B cell (primary cell): ENCODE data around the gene ANKRD44. TPM values are rescaled to one million over a fixed set of nuclear protein-coding genes. Genes with fewer than 3 reads are reported as not detected.

Source experiments
- ATAC-seq: fragments of 200-7000 bp; cut with Tn5 transposase; one replicate; pipeline ENCODE4 v1.10.0; 2021; ENCODE audit warnings: low read depth, mild to moderate bottlenecking, moderate number of reproducible peaks, moderate library complexity
- CTCF ChIA-PET: fragments of 350-600 bp; sonication (Branson Sonifier 250); formaldehyde crosslinking; loops from one replicate; lab custom pipeline; 2021; ENCODE audit warnings: antibody characterized with exemption, inconsistent platforms; lab: Charles Lee
- POLR2A ChIA-PET: fragments of 350-600 bp; sonication (Branson Sonifier 250); formaldehyde crosslinking; loops from one replicate; lab custom pipeline; 2021; ENCODE audit warnings: antibody characterized with exemption; lab: Charles Lee
- DNase-seq: peaks from one replicate; pipeline ENCODE4 v3.0.0; 2013
- H2AFZ ChIP-seq: 2 replicates; pipeline ENCODE4 v1.6.1; 2012; ENCODE audit warnings: mild to moderate bottlenecking, low read depth, low read length; ENCODE audit not compliant: insufficient read depth, poor library complexity, severe bottlenecking
- H3K27ac ChIP-seq, 2 donors: 1 replicate in 1 of 2; 2 replicates in 1 of 2; pipeline ENCODE4 v1.5.1; 2012 to 2013; ENCODE audit warnings: low read length in 2 of 2, mild to moderate bottlenecking in 2 of 2, moderate library complexity in 1 of 2
- H3K27me3 ChIP-seq, 4 experiments: fragments of 200-600 bp in 1 of 4; sonication (generic) in 1 of 4; replicated peaks in 1 of 4; 1 replicate in 2 of 4; 2 replicates in 2 of 4; pipeline versions ENCODE4 v1.6.1 to v1.7.0; 2013 to 2016; ENCODE audit warnings: low read length in 3 of 4, mild to moderate bottlenecking in 2 of 4, mixed read lengths in 1 of 4, moderate library complexity in 1 of 4; ENCODE audit not compliant: insufficient read depth in 4 of 4, control insufficient read depth in 3 of 4; ENCODE audit errors: control extremely low read depth in 1 of 4
- H3K36me3 ChIP-seq, 2 experiments: replicated peaks in 1 of 2; 1 replicate in 1 of 2; 2 replicates in 1 of 2; pipeline versions ENCODE4 v1.6.1 to v1.7.1; 2013; ENCODE audit warnings: low read length in 1 of 2; ENCODE audit not compliant: insufficient read depth in 2 of 2, control insufficient read depth in 1 of 2; ENCODE audit errors: control extremely low read depth in 1 of 2, extremely low read depth in 1 of 2
- H3K4me1 ChIP-seq, 2 donors: fragments of 200-600 bp in 1 of 2; sonication (generic) in 1 of 2; 1 replicate in 1 of 2; 2 replicates in 1 of 2; pipeline versions ENCODE4 v1.5.1 to v1.6.1; 2013 to 2017; ENCODE audit warnings: low read length in 2 of 2; ENCODE audit not compliant: control insufficient read depth in 2 of 2, insufficient read depth in 2 of 2
- H3K4me2 ChIP-seq: replicated peaks from 2 replicates; pipeline ENCODE3; 2012; ENCODE audit warnings: mild to moderate bottlenecking, low read depth, low read length; ENCODE audit not compliant: poor library complexity, severe bottlenecking
- H3K4me3 ChIP-seq, 5 experiments: fragments of 200-600 bp in 1 of 5; sonication (generic) in 1 of 5; 1 replicate in 3 of 5; 2 replicates in 2 of 5; pipeline versions ENCODE4 v1.5.1 to v1.7.0; 2011 to 2016; ENCODE audit warnings: low read length in 4 of 5, mild to moderate bottlenecking in 4 of 5, low read depth in 2 of 5, control low read depth in 1 of 5, moderate library complexity in 1 of 5; ENCODE audit not compliant: insufficient read depth in 1 of 5; ENCODE audit errors: control extremely low read depth in 1 of 5, extremely low read depth in 1 of 5
- H3K79me2 ChIP-seq: fragments of 200-600 bp; sonication (generic); one replicate; pipeline ENCODE4 v1.6.0; 2016; ENCODE audit warnings: low read length; ENCODE audit not compliant: control insufficient read depth, insufficient read depth
- H3K9ac ChIP-seq: fragments of 200-600 bp; sonication (generic); 2 replicates; pipeline ENCODE4 v1.6.1; 2017; ENCODE audit warnings: mild to moderate bottlenecking, low read length, moderate library complexity
- H3K9me3 ChIP-seq, 3 donors: one replicate each; pipeline versions ENCODE4 v1.6.1 to v1.7.1; 2013; ENCODE audit warnings: low read length in 2 of 3; ENCODE audit not compliant: control insufficient read depth in 2 of 3, insufficient read depth in 1 of 3; ENCODE audit errors: control extremely low read depth in 1 of 3
- H4K20me1 ChIP-seq: 2 replicates; pipeline ENCODE4 v1.6.0; 2012; ENCODE audit warnings: mild to moderate bottlenecking, low read length; ENCODE audit not compliant: insufficient read depth, control insufficient read depth, poor library complexity, severe bottlenecking
- H3K27ac Mint-ChIP-seq: one replicate; pipeline ENCODE4 v1.8.0; 2021; ENCODE audit warnings: mixed read lengths
- H3K27me3 Mint-ChIP-seq: one replicate; pipeline ENCODE4 v1.8.0; 2021; ENCODE audit warnings: mixed read lengths
- H3K4me1 Mint-ChIP-seq: one replicate; pipeline ENCODE4 v1.8.0; 2021; ENCODE audit warnings: mixed read lengths
- H3K4me3 Mint-ChIP-seq: one replicate; pipeline ENCODE4 v1.8.0; 2021; ENCODE audit warnings: mixed read lengths
- H3K9me3 Mint-ChIP-seq: one replicate; pipeline ENCODE4 v1.8.0; 2022; ENCODE audit warnings: mixed read lengths; ENCODE audit not compliant: insufficient read depth
- CTCF ChIP-seq: fragments of 200-600 bp; IDR thresholded peaks from one replicate; pipeline ENCODE4 v1.8.0; 2022; ENCODE audit warnings: antibody characterized with exemption, mild to moderate bottlenecking
- EZH2 ChIP-seq: IDR thresholded peaks from 2 replicates; pipeline ENCODE4 v1.6.1; 2012; ENCODE audit warnings: borderline replicate concordance, low read depth, mild to moderate bottlenecking, moderate library complexity, low read length; ENCODE audit not compliant: insufficient read depth, poor library complexity, severe bottlenecking
- WGBS: methylation state at CpG from one replicate; pipeline ENCODE4 v1.1.5; 2013; ENCODE audit warnings: missing lambda C conversion rate; ENCODE audit not compliant: insufficient coverage; 5-methylcytosine and 5-hydroxymethylcytosine counted together
- intact Hi-C: fragments of 100-400 bp; cut with micrococcal nuclease; formaldehyde crosslinking; loops from one replicate; pipeline ENCODE4 v1.10.0; 2022
- polyA plus RNA-seq: library from polyadenylated mRNA; depleted of rRNA; stranded (reverse); fragments of >200 nt; gene quantifications from 2 replicates; pipeline ENCODE4 v1.2.3, GENCODE V29; 2012
- total RNA-seq, 2 donors: library from RNA; stranded (reverse); fragments of 120-200 nt in 1 of 2; gene quantifications; 1 replicate in 1 of 2; 2 replicates in 1 of 2; pipeline versions ENCODE4 v1.2.3 to v1.2.4, GENCODE V29; 2013 to 2022

The ANKRD44 gene
- total and polyA plus RNA-seq, 2 donors (not counting 1 experiment from before 2014, with no cell fraction given) = 92.6 to 457 TPM

- intact Hi-C loops = no loop called here
- Histone ChIP-seq H3K27ac (peak overlapping the region in 1 of 2 donors; percentile 77), H3K4me2 (peak overlapping the region; percentile 2), H3K9me3 (no peaks in the 10 kb centered on the region), H3K79me2 (peaks cover 99% of the 10 kb centered on the region), H3K4me3 (no peak overlapping the region), H3K4me1 (peaks cover 86 to 88% of the 10 kb centered on the region in 2 donors), H3K27me3 (no peaks in the 10 kb centered on the region), H4K20me1 (peaks cover 67% of the 10 kb centered on the region), H2AFZ (no peak overlapping the region), H3K9ac (no peak overlapping the region), H3K36me3 (peaks cover 6 to 7% of the 10 kb centered on the region in 2 experiments)
- ATAC-seq (no peak), DNase-seq (no peak)
- TF ChIP-seq CTCF (no peak), EZH2 (no peak)
- Mint-ChIP-seq H3K27ac (peak overlapping the region; percentile 37), H3K27me3 (no peaks in the 10 kb centered on the region), H3K4me3 (no peak overlapping the region), H3K4me1 (peaks cover 88% of the 10 kb centered on the region), H3K9me3 (no peaks in the 10 kb centered on the region)
- 83% methylated on average over 1 of the region's 7 CpGs for WGBS
- CTCF ChIA-PET = interaction anchor here (0.7 to 1.4 kb wide), 3 partner anchors 19 to 62 kb away, joined by 3 to 5 read pairs (median 5); no protein-coding TSS in a partner anchor
- POLR2A ChIA-PET = interaction anchor here (0.5 to 0.7 kb wide), 4 partner anchors 11 to 42 kb away, joined by 3 to 5 read pairs (median 3); no protein-coding TSS in a partner anchor
Observed at GRCh38 chr2:197236816-197237215, 73.8 kb downstream of the ANKRD44 start.

GRCh38 chr2:197236159-197236558, 74.4 kb downstream of the ANKRD44 start:
- Histone ChIP-seq H3K4me3 (no peak overlapping the region), H3K36me3 (peaks cover 6 to 11% of the 10 kb centered on the region in 2 experiments), H4K20me1 (peaks cover 72% of the 10 kb centered on the region), H3K9me3 (no peaks in the 10 kb centered on the region), H3K27ac (peak overlapping the region in 1 of 2 donors; percentile 77), H3K79me2 (peaks cover 99% of the 10 kb centered on the region), H2AFZ (no peak overlapping the region), H3K4me2 (peak overlapping the region; percentile 2), H3K4me1 (peaks cover 91 to 92% of the 10 kb centered on the region in 2 donors), H3K9ac (no peak overlapping the region), H3K27me3 (no peaks in the 10 kb centered on the region)
- TF ChIP-seq EZH2 (no peak), CTCF (no peak)
- ChIA-PET POLR2A (interaction anchor here (0.6 kb wide), 1 partner anchor 227 kb away, joined by 5 read pairs; no protein-coding TSS in a partner anchor), CTCF (no interaction called here)
- no peaks in the 10 kb centered on the region for H3K9me3 Mint-ChIP-seq
- peak overlapping the region; percentile 4 for H3K4me3 Mint-ChIP-seq
- peaks cover 91% of the 10 kb centered on the region for H3K4me1 Mint-ChIP-seq
- H3K27me3 Mint-ChIP-seq = no peaks in the 10 kb centered on the region
- DNase-seq = no peak
- no peak for ATAC-seq
- WGBS = no CpG with 5 or more reads among the region's 2 CpGs
- H3K27ac Mint-ChIP-seq = peak overlapping the region; percentile 37
- intact Hi-C loops = no loop called here
